Hepatocyte (in vitro differentiated cells): Measurements from ENCODE around the gene TRABD2A.

Experiments used
- CTCF ChIP-seq: fragments of 200-600 bp; sonication (generic); IDR thresholded peaks from 2 replicates; pipeline ENCODE4 v1.5.1; 2016; ENCODE audit warnings: antibody characterized with exemption, mild to moderate bottlenecking; ENCODE audit not compliant: poor library complexity
- EZH2phosphoT487 ChIP-seq: fragments of 200-600 bp; sonication (generic); IDR thresholded peaks from one replicate; pipeline ENCODE4 v1.6.1; 2018; ENCODE audit warnings: antibody characterized with exemption, mild to moderate bottlenecking, low read depth, moderate library complexity; ENCODE audit not compliant: unreplicated experiment, severe bottlenecking

GRCh38 chr2:84793641-84794040 is 87.2 kb downstream of the TRABD2A start:
- TF ChIP-seq CTCF, result no peak
- TF ChIP-seq EZH2phosphoT487, result no peak
